Stimulated activated CD4-positive, alpha-beta T cell treated with anti-CD3 and anti-CD28 coated beads, TNF-alpha, amount 100 ng/mL, for 48 hours (primary cell): ENCODE measurements around the gene TXNDC8.
A peak's percentile ranks its signal among the peaks of the same experiment; 100 is the strongest.

Experiments
- DNase-seq, 3 donors: peaks; one replicate each; pipeline ENCODE4 v3.0.0-alpha.2; 2020; ENCODE audit warnings: low read depth in 3 of 3

The TXNDC8 gene

GRCh38 chr9:110278080-110278707 lies 59.5 kb downstream of the TXNDC8 start:
- no peak for DNase-seq

GRCh38 chr9:110276781-110277180 lies 60.9 kb downstream of the TXNDC8 start:
- DNase-seq: no peak

GRCh38 chr9:110270211-110270995 lies 67.3 kb downstream of the TXNDC8 start:
- DNase-seq: no peak

- no peak for DNase-seq
Measured at GRCh38 chr9:110266795-110267194, 70.9 kb downstream of the TXNDC8 start.

GRCh38 chr9:110261632-110262031 lies 76.0 kb downstream of the TXNDC8 start:
- DNase-seq: no peak

GRCh38 chr9:110260911-110261310 lies 76.8 kb downstream of the TXNDC8 start:
- no peak for DNase-seq

GRCh38 chr9:110259566-110259965 lies 78.1 kb downstream of the TXNDC8 start:
- DNase-seq: no peak

GRCh38 chr9:110258690-110259091 lies 79.0 kb downstream of the TXNDC8 start:
- DNase-seq: no peak

- no peak for DNase-seq
Measured at GRCh38 chr9:110257956-110258355, 79.7 kb downstream of the TXNDC8 start.

- DNase-seq: peak in 1 of 3 donors; percentile 4
Measured at GRCh38 chr9:110257097-110257841, 80.4 kb downstream of the TXNDC8 start.

GRCh38 chr9:110256380-110257096 lies 81.1 kb downstream of the TXNDC8 start, which contains the start of gene TXN:
TSS of gene TXN (minus strand) at chr9:110256507. CDS start at chr9:110256435, 72 bp downstream.
- DNase-seq: peak; percentile 74 to 90 (median 80)

- peak; percentile 35 to 56 (median 43) for DNase-seq
Measured at GRCh38 chr9:110255463-110256379, 81.9 kb downstream of the TXNDC8 start.

GRCh38 chr9:110255034-110255462 lies 82.6 kb downstream of the TXNDC8 start:
- no peak for DNase-seq

GRCh38 chr9:110254500-110254899 lies 83.2 kb downstream of the TXNDC8 start:
- DNase-seq: no peak
